ENCODE measurements around the gene CD44. TPM values are rescaled to one million over a fixed set of nuclear protein-coding genes. Genes with fewer than 3 reads are reported as not detected.

Gene CD44
- total and polyA plus RNA-seq, 4 experiments from 2014 or later, result 390 to 809 (median 681) TPM

- H3K27ac Mint-ChIP-seq, result peak overlapping the region; percentile 93 to 100 (median 100)
- intact Hi-C loops (cut with micrococcal nuclease), result loop anchor here (1.0 to 5.0 kb wide), 3 partner anchors 13 to 146 kb away; no protein-coding TSS in a partner anchor
- no peaks in the 10 kb centered on the region for H3K9me3 ChIP-seq (ENCODE audit: control insufficient read depth in 1 of 2, low read length in 2 of 2)
These were observed 22.1 kb downstream of the CD44 start for GRCh38 chr11:35160902-35161597.

GRCh38 chr11:35162745-35163144 is 23.8 kb downstream of the CD44 start:
- POLR2A ChIA-PET (ENCODE audit: partially characterized antibody), result interaction anchor here (0.7 to 31.9 kb wide), 21 partner anchors 6 to 164 kb away, joined by 3 to 1106 read pairs (median 5); partner anchors contain the start of gene CD44
- Histone ChIP-seq H3K4me3 (ENCODE audit: low read length in 2 of 2) (no peak overlapping the region), H3K9me3 (ENCODE audit: control insufficient read depth in 1 of 2, low read length in 2 of 2) (no peaks in the 10 kb centered on the region), H3K27me3 (ENCODE audit: insufficient read depth, low read length) (no peaks in the 10 kb centered on the region), H3K36me3 (ENCODE audit: insufficient read depth, low read length) (no peaks in the 10 kb centered on the region), H3K27ac (ENCODE audit: low read depth, low read length) (peak overlapping the region; percentile 96), H3K4me1 (ENCODE audit: insufficient read depth, low read length) (peaks cover 98% of the 10 kb centered on the region)
- peaks cover 86 to 100% (median 95%) of the 10 kb centered on the region in 4 donors for H3K4me1 Mint-ChIP-seq
- CTCF ChIA-PET (ENCODE audit: partially characterized antibody), result interaction anchor here (0.7 to 11.8 kb wide), 25 partner anchors 7 to 230 kb away, joined by 3 to 151 read pairs (median 4); partner anchors contain the start of gene CD44
- peak overlapping the region in 6 of 8 donors; percentile 38 to 87 (median 74) for H3K4me3 Mint-ChIP-seq
- H3K27me3 Mint-ChIP-seq, result no peaks in the 10 kb centered on the region
- peaks cover 0 to 2% (median 0%) of the 10 kb centered on the region in 8 donors for H3K9me3 Mint-ChIP-seq
- peak in 1 of 5 donors; percentile 70 for DNase-seq
- H3K27ac Mint-ChIP-seq, result peak overlapping the region; percentile 93 to 100 (median 100)
- H3K36me3 Mint-ChIP-seq, result peaks cover 33 to 87% of the 10 kb centered on the region in 2 donors
- intact Hi-C loops (cut with micrococcal nuclease), result loop anchor here (1.0 to 5.0 kb wide), 3 partner anchors 7 to 164 kb away; no protein-coding TSS in a partner anchor

More at GRCh38 chr11:35160902-35161597, 22.1 kb downstream of the CD44 start:
- H3K4me1 ChIP-seq (ENCODE audit: insufficient read depth, low read length), result peaks cover 98% of the 10 kb centered on the region
- peak overlapping the region; percentile 40 to 87 (median 64) for H3K4me3 Mint-ChIP-seq
- peaks cover 89 to 100% (median 96%) of the 10 kb centered on the region in 4 donors for H3K4me1 Mint-ChIP-seq
- ChIA-PET CTCF (ENCODE audit: partially characterized antibody) (interaction anchor here (2.5 to 11.8 kb wide), 6 partner anchors 13 to 159 kb away, joined by 10 to 151 read pairs (median 68); partner anchors contain the start of gene CD44), POLR2A (ENCODE audit: partially characterized antibody) (interaction anchor here (1.6 to 31.9 kb wide), 7 partner anchors 16 to 122 kb away, joined by 4 to 1106 read pairs (median 9); partner anchors contain the start of gene CD44)
- peaks cover 37 to 89% of the 10 kb centered on the region in 2 donors for H3K36me3 Mint-ChIP-seq
- no peaks in the 10 kb centered on the region for H3K27me3 ChIP-seq (ENCODE audit: insufficient read depth, low read length)
- H3K27ac ChIP-seq (ENCODE audit: low read depth, low read length), result peak overlapping the region; percentile 96
- no peaks in the 10 kb centered on the region for H3K36me3 ChIP-seq (ENCODE audit: insufficient read depth, low read length)
- H3K27me3 Mint-ChIP-seq, result no peaks in the 10 kb centered on the region
- no peak for DNase-seq
- peaks cover 0 to 1% (median 0%) of the 10 kb centered on the region in 8 donors for H3K9me3 Mint-ChIP-seq
- no peak overlapping the region for H3K4me3 ChIP-seq (ENCODE audit: low read length in 2 of 2)

- intact Hi-C loops (cut with micrococcal nuclease), result loop anchor here (1.0 to 5.0 kb wide), 3 partner anchors 8 to 165 kb away; no protein-coding TSS in a partner anchor
- CTCF ChIA-PET (ENCODE audit: partially characterized antibody), result interaction anchor here (0.6 to 11.8 kb wide), 30 partner anchors 8 to 238 kb away, joined by 3 to 151 read pairs (median 4); partner anchors contain the start of gene CD44
- no peaks in the 10 kb centered on the region for H3K27me3 Mint-ChIP-seq
- peaks cover 85 to 100% (median 95%) of the 10 kb centered on the region in 4 donors for H3K4me1 Mint-ChIP-seq
- POLR2A ChIA-PET (ENCODE audit: partially characterized antibody), result interaction anchor here (0.7 to 31.9 kb wide), 22 partner anchors 7 to 164 kb away, joined by 3 to 1106 read pairs (median 4); partner anchors contain the start of gene CD44
- Histone ChIP-seq H3K27me3 (ENCODE audit: insufficient read depth, low read length) (no peaks in the 10 kb centered on the region), H3K9me3 (ENCODE audit: control insufficient read depth in 1 of 2, low read length in 2 of 2) (no peaks in the 10 kb centered on the region), H3K27ac (ENCODE audit: low read depth, low read length) (peak overlapping the region; percentile 96), H3K4me3 (ENCODE audit: low read length in 2 of 2) (peak overlapping the region in 1 of 2 donors; percentile 19), H3K4me1 (ENCODE audit: insufficient read depth, low read length) (peaks cover 98% of the 10 kb centered on the region), H3K36me3 (ENCODE audit: insufficient read depth, low read length) (no peaks in the 10 kb centered on the region)
- no peak for DNase-seq
- peaks cover 35 to 84% of the 10 kb centered on the region in 2 donors for H3K36me3 Mint-ChIP-seq
- peak overlapping the region in 7 of 8 donors; percentile 73 to 87 (median 74) for H3K4me3 Mint-ChIP-seq
- peaks cover 0 to 2% (median 0%) of the 10 kb centered on the region in 8 donors for H3K9me3 Mint-ChIP-seq
- peak overlapping the region; percentile 93 to 100 (median 100) for H3K27ac Mint-ChIP-seq
These were observed 24.2 kb downstream of the CD44 start for GRCh38 chr11:35163209-35163608.

GRCh38 chr11:35163702-35164496 is 24.9 kb downstream of the CD44 start:
- POLR2A ChIA-PET (ENCODE audit: partially characterized antibody), result interaction anchor here (0.7 to 31.9 kb wide), 20 partner anchors 7 to 239 kb away, joined by 3 to 1106 read pairs (median 4); partner anchors contain the start of gene CD44
- Mint-ChIP-seq H3K27me3 (no peaks in the 10 kb centered on the region), H3K36me3 (peaks cover 42 to 85% of the 10 kb centered on the region in 2 donors), H3K9me3 (peaks cover 0 to 2% (median 0%) of the 10 kb centered on the region in 8 donors), H3K27ac (peak overlapping the region; percentile 93 to 100 (median 100)), H3K4me3 (peak overlapping the region; percentile 67 to 87 (median 74)), H3K4me1 (peaks cover 85 to 100% (median 95%) of the 10 kb centered on the region in 4 donors)
- peak; percentile 53 to 64 (median 60) for DNase-seq
- no peaks in the 10 kb centered on the region for H3K27me3 ChIP-seq (ENCODE audit: insufficient read depth, low read length)
- intact Hi-C loops (cut with micrococcal nuclease), result loop anchor here (1.0 to 5.0 kb wide), 3 partner anchors 9 to 166 kb away; no protein-coding TSS in a partner anchor
- peaks cover 98% of the 10 kb centered on the region for H3K4me1 ChIP-seq (ENCODE audit: insufficient read depth, low read length)
- peak overlapping the region; percentile 96 for H3K27ac ChIP-seq (ENCODE audit: low read depth, low read length)
- CTCF ChIA-PET (ENCODE audit: partially characterized antibody), result interaction anchor here (0.6 to 11.8 kb wide), 31 partner anchors 8 to 239 kb away, joined by 3 to 151 read pairs (median 4); partner anchors contain the start of gene CD44
- H3K36me3 ChIP-seq (ENCODE audit: insufficient read depth, low read length), result no peaks in the 10 kb centered on the region
- no peaks in the 10 kb centered on the region for H3K9me3 ChIP-seq (ENCODE audit: control insufficient read depth in 1 of 2, low read length in 2 of 2)
- H3K4me3 ChIP-seq (ENCODE audit: low read length in 2 of 2), result peak overlapping the region in 1 of 2 donors; percentile 15

- H3K9me3 ChIP-seq (ENCODE audit: control insufficient read depth in 1 of 2, low read length in 2 of 2), result no peaks in the 10 kb centered on the region
- no peaks in the 10 kb centered on the region for H3K27me3 Mint-ChIP-seq
- POLR2A ChIA-PET (ENCODE audit: partially characterized antibody), result interaction anchor here (0.8 to 31.9 kb wide), 23 partner anchors 9 to 166 kb away, joined by 3 to 1106 read pairs (median 13); partner anchors contain the start of gene CD44
- DNase-seq, result no peak
- H3K4me3 ChIP-seq (ENCODE audit: low read length in 2 of 2), result peak overlapping the region in 1 of 2 donors; percentile 36
- H3K4me3 Mint-ChIP-seq, result peak overlapping the region; percentile 77 to 87 (median 84)
- CTCF ChIA-PET (ENCODE audit: partially characterized antibody), result interaction anchor here (0.6 to 11.8 kb wide), 14 partner anchors 9 to 238 kb away, joined by 3 to 151 read pairs (median 6); partner anchors contain the start of gene CD44
- H3K27ac Mint-ChIP-seq, result peak overlapping the region; percentile 93 to 100 (median 100)
- H3K36me3 ChIP-seq (ENCODE audit: insufficient read depth, low read length), result no peaks in the 10 kb centered on the region
- H3K27ac ChIP-seq (ENCODE audit: low read depth, low read length), result peak overlapping the region; percentile 96
- H3K4me1 Mint-ChIP-seq, result peaks cover 88 to 100% (median 94%) of the 10 kb centered on the region in 4 donors
- H3K27me3 ChIP-seq (ENCODE audit: insufficient read depth, low read length), result no peaks in the 10 kb centered on the region
- peaks cover 51 to 86% of the 10 kb centered on the region in 2 donors for H3K36me3 Mint-ChIP-seq
- H3K9me3 Mint-ChIP-seq, result peaks cover 0 to 2% (median 0%) of the 10 kb centered on the region in 8 donors
- H3K4me1 ChIP-seq (ENCODE audit: insufficient read depth, low read length), result peaks cover 98% of the 10 kb centered on the region
- intact Hi-C loops (cut with micrococcal nuclease), result loop anchor here (5.0 kb wide), 2 partner anchors 227 to 248 kb away; partner anchors contain the start of genes APIP and PDHX
These were observed 26.1 kb downstream of the CD44 start for GRCh38 chr11:35165030-35165422.

All from CD4-positive, alpha-beta memory T cell (primary cell).